ENCODE measurements around the gene TTC9C.
"Not testable (repeated sequence)": the region's sequence is repeated elsewhere in the genome, so short reads cannot be mapped to it uniquely, and the experiment has no call there.

Gene TTC9C

DNA sequence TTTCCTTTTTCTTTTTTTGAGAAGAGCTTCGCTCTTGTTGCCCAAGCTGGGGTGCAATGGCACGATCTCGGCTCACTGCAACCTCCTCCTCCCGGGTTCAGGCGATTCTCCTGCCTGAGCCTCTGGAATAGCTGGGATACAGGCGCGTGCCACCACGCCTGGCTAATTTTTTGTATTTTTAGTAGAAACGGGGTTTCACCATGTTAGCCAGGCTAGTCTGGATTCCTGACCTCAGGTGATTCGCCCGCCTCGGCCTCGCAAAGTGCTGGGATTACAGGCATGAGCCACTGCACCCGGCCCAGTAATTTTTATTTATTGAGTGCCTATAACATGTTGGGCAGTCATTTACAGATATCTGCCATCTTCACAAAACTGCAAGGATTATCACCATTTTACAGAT, 1.8 kb downstream of the TTC9C start:
- Histone ChIP-seq H3K4me3 (peak overlapping the region in 6 of 7 experiments; percentile 68 to 97 (median 90)), H3K27ac (peak overlapping the region in 14 of 21 experiments; percentile 19 to 99 (median 94))

DNA sequence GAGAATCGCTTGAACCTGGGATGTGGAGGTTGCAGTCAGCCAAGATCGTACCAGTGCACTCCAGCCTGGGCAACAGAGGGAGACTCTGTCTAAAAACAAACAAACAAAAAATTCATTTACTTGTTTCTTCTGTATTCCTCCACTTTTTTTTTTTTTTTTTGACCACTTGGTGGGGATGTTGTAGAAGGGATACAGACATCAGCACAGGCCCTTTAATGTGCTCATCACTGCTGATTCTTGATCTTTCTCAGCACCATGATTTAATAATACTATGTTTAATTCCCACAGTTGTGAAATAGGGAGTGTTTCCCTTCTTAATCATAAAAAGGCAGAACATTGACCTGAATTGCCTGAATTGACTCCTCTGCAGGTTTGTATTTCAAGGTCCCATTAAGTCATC, 4.5 kb downstream of the TTC9C start:
- H3K27ac ChIP-seq, result no peak overlapping the region
- H3K4me3 ChIP-seq, result no peak overlapping the region

DNA sequence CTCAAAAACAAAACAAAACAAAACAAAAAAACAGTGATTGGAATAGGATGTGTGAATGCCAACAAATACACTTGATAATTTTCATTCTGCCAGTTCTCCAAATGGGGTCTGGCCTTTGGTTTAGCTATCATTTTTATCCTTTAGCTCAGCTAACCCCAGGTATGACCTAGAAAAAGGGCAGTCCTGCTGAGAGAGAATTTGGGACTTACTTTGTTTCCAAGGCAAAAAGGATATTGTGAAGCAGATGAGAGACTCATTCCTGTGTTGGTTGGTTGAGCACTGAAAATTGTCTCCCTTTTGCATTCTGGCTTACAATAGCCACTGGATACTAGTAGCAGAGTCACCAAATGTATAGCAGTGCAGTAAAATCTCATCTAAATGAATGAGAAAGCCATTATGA, 8.9 kb downstream of the TTC9C start:
- Histone ChIP-seq H3K27ac (no peak overlapping the region), H3K4me3 (no peak overlapping the region)

DNA sequence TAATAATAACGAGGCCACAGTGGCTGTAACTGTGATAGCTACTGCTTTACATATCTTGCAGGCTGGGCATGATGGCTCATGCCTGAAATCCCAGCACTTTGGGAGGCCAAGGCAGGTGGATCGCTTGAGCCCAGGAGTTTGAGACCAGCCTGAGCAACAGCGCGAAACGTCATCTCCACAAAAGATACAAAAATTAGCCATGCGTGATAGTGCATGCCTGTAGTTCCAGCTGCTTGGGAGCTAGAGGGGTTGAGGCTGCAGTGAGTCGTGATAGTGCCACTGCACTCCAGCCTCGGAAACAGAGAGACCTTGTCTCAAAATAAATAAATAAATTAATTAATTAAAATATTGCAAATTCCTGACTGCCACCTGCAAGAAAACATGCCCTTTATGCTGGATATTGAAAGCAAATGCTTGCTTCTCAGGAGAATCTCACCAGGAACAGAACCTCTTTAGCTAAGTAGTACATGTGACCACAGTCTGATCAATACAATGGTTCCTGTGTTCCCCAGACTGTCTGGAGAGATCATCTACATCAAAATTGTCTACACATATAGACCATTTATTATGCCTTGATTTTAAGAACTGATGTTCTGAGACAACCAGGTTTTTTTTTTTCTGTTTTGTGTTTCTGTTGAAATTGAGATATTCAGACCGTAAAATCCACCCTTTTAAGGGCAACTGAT, 19.3 kb downstream of the TTC9C start:
- Histone ChIP-seq H3K4me3 (no peak overlapping the region), H3K27ac (no peak overlapping the region)

DNA sequence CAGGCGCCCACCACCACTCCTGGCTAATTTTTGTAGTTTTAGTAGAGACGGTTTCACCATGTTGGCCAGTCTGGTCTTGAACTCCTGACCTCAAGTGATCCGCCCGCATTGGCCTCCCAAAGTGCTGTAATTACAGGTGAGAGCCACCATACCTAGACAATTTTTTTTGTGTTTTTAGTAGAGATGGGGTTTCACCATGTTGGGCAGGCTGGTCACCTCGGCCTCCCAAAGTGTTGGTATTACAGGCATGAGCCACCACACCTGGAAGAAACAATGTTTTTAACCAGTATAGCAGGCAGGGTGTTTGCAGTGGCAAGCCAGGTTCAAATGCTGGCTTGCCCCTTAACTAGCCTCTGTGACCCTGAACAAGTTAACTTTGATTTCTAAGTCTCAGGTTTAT, 21.6 kb downstream of the TTC9C start:
- H3K27ac ChIP-seq, result peak overlapping the region in 3 of 21 experiments; percentile 15 to 24 (median 22)

DNA sequence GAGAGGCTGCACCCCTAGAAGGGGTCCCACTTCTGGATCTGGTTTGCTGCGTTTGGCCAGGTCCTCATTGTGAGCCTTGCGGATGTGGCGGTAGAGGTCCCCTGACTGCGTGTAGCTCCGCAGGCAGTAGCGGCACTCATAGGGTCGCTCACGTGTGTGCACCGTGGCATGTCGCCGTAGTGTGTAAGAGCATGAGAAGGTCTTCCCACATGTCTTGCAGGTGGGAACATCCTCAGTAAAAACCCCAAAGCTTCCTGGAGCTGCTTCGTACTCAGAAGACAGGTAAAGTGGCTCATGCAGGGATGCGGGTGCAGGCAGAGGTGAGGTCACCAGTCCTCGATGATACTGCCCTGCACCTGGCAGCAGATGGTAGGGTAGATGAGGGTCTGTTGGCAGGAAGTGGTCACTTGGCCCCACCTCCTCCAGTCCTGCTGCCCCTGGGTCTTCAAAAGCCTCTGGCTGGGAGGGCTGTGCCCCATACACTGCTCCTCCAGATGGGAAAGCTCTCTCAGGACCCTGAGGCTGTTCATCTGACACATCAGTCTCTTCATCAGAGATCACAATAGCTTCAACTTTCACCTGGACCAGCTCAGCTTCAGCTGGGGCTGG, 24.0 kb downstream of the TTC9C start:
- H3K4me3 ChIP-seq, result no peak overlapping the region
- H3K27ac ChIP-seq, result peak overlapping the region in 5 of 21 experiments; percentile 88 to 97 (median 92)

More for the DNA sequence above, 21.6 kb downstream of the TTC9C start:
- not testable (repeated sequence) for H3K4me3 ChIP-seq

DNA sequence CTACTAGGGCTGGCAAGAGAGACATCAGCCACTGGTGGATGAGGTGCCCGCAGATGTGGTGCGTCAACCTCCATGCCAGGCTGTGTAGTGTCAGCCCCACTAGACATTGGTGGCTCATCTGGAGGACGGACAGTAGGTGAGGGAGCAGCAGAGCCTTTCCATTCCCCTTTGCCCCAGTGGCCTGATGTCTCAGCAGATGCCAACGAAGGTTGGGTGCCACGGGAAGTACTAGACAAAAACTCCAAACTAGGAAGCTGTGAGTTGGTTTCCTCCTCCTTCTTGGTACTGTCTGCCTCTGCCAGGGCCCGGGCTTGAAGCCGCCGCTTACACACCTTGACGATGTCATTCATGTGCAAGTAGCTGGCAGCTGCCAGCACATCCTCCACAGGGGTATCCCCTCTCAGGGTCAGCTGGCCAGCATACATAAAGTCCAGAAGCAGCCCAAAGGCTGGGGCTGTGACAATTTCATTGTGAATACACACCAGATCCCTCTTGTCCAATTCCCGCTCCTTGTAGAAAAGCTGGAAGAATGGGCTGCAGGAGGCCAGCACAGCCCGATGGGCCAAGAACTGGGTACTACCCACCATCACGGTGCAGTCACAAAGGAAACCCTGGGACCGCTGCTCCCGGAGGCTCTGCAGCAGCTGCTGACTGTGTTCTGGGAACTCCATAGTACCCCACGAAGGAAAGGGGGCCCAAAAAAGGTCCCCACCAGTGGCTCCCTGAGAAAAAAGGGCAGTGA, 24.9 kb downstream of the TTC9C start:
- peak overlapping the region; percentile 41 to 60 (median 53) for H3K4me3 ChIP-seq
- peak overlapping the region in 20 of 21 experiments; percentile 27 to 97 (median 88) for H3K27ac ChIP-seq

DNA sequence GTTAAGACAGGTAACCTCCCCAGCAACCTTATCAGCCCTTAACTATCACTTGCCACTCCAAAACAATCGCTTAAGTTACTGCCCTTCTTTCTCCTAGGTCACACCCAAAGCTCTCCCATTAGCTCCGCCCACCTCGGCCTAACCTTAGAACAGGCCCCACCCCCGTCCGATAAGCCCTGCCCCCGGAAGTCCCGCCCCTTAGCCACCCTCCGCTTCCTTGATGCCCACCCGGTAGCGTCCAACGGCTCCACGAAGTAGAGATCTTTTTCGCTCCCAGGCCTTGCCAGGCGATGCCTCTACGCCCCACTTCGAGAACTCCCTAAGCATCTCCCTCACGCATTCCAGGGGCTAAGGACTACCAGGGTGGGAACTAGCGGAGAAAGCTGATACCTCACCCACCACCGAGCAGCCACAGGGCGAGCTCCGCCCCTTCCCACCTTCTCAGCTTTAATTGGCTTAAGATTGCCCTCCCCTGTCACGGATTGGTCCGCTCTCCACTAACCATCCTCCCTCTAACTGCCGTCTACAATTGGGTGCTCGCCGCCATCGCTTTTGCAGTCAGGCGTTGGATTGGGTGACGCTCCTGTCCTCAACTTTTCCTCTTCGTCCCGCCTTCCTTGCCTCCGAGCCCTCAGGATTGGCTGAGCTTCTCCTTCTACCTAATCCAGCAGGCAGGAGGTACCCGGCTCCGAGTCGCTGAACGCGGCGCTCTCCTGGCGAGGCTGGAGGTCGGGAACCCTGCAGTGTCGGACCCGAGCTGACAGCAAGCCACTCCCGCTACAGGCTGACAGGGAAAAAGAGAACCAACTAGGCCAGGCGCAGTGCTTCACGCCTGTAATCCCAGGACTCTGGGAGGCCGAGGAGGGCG, 25.7 kb downstream of the TTC9C start, which contains the start of gene ZBTB3:
Gene ZBTB3, minus strand, starts transcription at position 425 of the 868 bp plus-strand sequence. CDS start 496 bp downstream, outside the sequence.
- Histone ChIP-seq H3K4me3 (peak within 1 kb of the TSS; percentile 41 to 60 (median 53)), H3K27ac (peak within 1 kb of the TSS in 20 of 21 experiments; percentile 76 to 97 (median 90))

DNA sequence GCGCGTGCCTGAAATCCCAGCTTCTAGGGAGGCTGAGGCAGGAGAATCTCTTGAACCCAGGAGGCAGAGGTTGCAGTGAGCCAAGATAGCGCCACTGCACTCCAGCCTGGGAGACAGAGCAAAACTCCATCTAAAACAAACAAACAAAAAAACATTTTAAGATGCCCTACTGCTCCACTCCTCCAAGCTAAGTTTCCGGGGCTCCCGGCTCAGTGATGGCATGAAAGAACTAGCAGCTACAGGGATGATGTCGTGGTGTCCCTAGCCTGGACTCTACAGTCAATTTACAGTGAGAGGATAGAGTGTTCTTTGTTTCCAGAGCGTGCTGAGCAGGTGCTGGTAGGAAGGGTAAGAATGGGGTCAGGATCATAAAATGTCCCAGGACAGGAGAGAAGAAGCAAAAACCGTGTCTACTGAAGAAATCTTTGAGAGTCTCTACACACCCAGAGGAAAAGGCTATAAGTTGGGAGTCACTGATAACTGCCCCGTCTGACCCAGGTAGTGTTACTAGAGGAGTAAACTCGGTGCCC, 26.9 kb downstream of the TTC9C start:
- Histone ChIP-seq H3K4me3 (no peak overlapping the region), H3K27ac (no peak overlapping the region)

DNA sequence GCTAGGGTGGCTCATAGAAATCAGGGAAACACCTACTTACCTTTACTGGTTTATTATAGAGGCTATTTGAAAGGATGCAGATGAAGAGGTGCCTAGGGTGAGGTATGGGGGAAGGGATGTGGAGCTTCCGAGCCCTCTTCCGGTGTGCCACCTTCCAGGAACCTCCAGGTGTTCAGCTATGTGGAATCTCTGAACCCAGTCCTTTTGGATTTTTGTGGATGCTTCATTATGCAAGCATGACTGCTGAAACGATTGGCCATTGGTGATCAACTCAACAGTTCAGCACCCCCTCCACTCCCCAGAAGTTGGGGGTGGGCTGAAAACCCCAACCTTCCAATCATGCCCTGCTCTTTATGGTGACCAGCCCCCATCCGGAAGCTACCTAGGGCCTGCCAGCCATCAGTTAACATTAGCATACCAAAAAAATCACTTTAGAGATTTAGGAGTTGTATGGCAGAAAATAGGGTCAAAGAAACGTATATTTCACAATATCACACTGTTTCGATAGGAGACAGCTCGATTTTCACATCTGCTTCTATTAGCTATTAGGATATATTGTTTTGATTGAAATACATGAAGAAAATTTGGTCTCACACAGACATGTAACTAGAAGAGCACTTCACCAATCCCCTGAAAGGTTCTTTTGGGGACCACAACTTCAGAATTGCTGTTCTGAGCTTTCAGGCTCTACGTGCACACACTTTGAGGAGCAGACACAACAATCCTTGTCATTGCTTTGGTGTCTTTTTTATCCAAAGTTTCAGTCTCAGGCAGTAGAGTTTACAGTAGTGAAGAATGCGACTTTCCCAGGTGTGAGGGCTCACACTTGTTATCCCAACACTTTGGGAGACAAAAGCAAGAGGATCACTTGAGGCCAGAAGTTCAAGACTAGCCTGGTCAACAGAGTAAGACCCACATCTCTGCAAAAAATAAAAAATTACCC, 29.8 kb downstream of the TTC9C start:
- H3K4me3 ChIP-seq, result no peak overlapping the region

DNA sequence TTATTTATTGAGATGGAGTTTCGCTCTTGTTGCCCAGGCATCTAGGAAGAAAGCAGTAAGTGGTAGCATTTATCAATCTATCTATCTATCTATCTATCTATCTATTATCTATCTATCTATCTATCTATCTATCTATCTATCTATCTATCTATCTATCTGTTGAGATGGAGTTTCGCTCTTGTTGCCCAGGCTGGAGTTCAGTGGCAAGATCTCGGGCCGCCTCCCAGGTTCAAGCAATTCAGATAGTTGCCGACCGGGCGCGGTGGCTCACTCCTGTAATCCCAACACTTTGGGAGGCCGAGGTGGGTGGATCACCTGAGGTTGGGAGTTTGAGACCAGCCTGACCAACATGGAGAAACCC, 32.6 kb downstream of the TTC9C start:
- Histone ChIP-seq H3K27ac (peak overlapping the region in 18 of 21 experiments; percentile 52 to 92 (median 82)), H3K4me3 (peak overlapping the region; percentile 54 to 80 (median 67))

More for the DNA sequence above, 29.8 kb downstream of the TTC9C start:
- no peak overlapping the region for H3K27ac ChIP-seq

DNA sequence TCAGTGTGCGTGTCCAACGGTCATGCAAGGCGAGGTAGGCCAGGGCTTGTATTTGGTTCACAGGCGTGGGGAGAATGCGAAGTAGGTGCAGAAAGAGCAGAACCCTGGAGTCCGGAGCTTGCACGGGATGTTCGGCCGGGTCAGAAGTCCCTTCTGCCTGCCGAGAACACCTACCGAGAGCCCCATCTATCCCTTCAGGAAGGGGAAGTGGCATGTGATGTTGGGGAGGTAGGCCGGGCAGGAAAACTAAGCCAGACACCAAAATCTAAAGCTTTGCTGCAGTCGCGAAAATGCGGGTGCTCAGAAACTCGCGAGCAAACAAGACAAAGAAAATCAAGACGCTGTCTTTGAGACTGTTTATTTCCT, 42.5 kb downstream of the TTC9C start:
- H3K27ac ChIP-seq, result peak overlapping the region in 20 of 21 experiments; percentile 76 to 97 (median 90)
- peak overlapping the region; percentile 58 to 74 (median 67) for H3K4me3 ChIP-seq

DNA sequence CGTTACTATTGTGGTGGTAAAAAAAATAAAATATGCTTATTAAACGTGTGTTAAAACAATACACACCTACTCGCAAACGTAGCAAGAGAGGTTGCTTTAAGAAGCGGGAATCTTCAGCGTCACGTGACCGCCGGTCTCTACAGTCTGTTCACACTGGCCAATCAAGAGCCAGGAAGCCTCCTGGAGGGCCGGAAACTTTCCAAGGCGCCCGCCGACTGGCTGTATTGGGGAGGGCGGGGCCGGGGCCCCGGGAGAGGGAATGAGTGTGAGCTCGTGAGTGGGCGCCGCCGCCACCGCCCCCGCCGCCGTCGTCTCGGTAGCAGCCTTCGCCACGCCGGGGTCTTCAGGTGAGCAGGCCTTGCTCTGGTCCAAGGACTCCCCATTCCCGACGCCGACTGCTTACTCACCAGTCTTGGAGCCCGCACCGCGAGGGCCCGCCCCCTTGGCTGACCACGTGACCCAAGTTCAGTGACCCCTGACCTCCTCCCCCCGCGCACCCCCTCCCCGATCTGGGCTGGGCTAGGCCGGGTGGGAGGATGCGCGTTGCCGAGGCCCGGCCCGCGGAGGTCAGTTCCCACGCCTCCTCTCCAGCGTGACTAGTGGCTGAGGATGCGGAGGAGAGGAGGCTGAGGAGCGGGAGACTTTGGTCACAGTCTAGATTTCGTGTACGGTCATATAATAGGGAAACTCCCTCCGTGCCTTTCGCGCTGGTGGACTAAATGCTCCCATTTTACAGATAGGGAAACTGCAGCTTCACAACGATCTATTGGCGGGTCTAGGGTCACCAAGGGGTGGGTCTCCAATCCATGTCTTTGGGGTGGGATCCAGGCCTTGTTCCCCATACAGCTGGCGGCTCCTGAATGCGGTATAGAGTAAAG, 43.1 kb downstream of the TTC9C start, which contains the start of gene TAF6L:
Gene TAF6L, plus strand, starts transcription at position 253 of the 878 bp plus-strand sequence. CDS start 4,388 bp downstream, outside the sequence.
- peak within 1 kb of the TSS; percentile 50 to 97 (median 90) for H3K27ac ChIP-seq
- H3K4me3 ChIP-seq, result peak within 1 kb of the TSS; percentile 58 to 74 (median 67)

DNA sequence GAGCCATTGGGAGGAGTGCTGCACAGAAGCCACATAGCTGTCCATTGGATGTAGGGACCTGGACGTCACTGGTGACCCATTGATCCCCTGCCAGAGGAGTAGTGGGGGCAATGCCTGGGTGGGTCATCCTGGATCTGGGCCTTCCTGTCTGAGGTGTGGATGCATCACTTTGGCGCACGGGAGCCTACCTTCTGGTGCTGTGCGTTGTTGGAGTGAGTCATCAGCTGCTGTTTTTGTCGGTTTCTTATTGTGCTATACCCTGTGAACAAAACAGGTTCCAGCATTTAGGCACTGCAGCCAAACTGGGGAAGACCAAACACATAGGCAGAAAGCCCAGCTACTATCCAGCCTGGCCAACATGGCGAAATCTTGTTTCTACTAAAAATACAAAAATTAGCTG, 46.1 kb downstream of the TTC9C start:
- H3K4me3 ChIP-seq, result no peak overlapping the region
- no peak overlapping the region for H3K27ac ChIP-seq

DNA sequence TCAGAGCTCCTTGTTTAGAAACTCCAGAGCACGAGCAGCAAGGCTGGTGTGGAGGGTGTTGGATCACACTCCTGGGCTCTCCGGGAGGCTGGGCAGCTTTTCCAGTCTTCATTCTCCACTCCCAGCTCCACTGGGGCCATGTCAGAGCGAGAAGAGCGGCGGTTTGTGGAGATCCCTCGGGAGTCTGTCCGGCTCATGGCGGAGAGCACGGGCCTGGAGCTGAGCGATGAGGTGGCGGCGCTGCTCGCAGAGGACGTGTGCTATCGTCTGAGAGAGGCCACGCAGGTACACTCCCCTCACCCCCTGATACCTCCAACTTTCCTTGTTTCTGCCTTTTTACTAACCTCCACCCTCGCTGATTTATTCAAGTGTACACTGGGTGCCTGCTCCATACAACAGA, 47.4 kb downstream of the TTC9C start:
- no peak overlapping the region for H3K4me3 ChIP-seq
- H3K27ac ChIP-seq, result no peak overlapping the region

DNA sequence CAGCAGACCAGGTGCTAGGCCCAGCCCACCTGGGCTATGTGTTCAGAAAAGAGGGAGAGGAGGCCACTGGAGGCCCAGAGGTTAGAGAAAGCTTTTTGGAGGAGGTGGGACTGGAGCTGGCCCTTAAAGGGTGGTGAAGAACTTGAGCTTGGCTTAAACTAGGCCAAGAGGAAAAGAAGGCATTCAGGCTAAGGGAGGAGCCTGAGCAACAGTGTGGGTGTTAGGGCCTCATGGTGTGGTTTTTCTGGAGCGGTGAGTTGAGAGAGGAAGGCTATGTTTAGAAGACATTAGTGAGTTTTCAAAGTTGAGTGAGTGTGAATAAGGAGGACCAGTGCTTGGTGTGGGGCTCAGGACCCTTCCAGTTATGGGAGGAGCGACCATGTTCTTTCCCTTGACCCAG, 49.1 kb downstream of the TTC9C start:
- H3K27ac ChIP-seq, result peak overlapping the region in 10 of 21 experiments; percentile 2 to 53 (median 42)

DNA sequence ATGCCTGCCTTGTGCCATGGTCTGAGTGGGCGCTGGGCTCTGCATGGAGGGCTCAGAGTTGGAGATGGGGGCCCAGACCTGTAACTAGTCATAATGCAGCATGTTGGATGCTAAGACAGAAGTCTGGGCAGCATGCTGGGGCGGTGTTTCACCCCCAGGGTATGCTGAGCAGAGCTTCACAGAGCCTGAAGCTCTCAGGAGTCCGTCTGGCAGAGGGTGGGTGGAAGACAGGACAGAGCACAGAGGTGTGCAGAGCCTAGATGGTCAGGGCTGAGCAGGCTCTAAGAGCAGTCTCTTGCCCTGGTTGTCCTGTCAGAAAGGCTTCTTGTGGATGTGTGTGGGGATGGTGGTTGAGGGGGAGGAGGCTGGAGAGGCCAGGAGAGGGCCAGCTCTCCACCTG, 50.2 kb downstream of the TTC9C start:
- Histone ChIP-seq H3K4me3 (no peak overlapping the region), H3K27ac (peak overlapping the region in 2 of 21 experiments; percentile 11 to 26)

More for the DNA sequence above, 49.1 kb downstream of the TTC9C start:
- H3K4me3 ChIP-seq, result no peak overlapping the region
